HepG2 (cell line): Measurements from ENCODE around the gene TESK1. TPM values are rescaled to one million over a fixed set of nuclear protein-coding genes. Genes with fewer than 3 reads are reported as not detected.

Source experiments
- ARNT ChIP-seq: fragments of 450-650 bp; IDR thresholded peaks from 2 replicates; pipeline ENCODE4 v1.6.1; 2017
- BHLHE40 ChIP-seq: IDR thresholded peaks from 2 replicates; pipeline ENCODE4 v1.6.1; 2011; ENCODE audit warnings: low read length, improper control_type of control experiment
- CBX5 ChIP-seq: sonication (generic); formaldehyde crosslinking; IDR thresholded peaks from 2 replicates; pipeline ENCODE4 v1.4.0; 2020; ENCODE audit warnings: missing genetic modification reagents, borderline replicate concordance
- ESRRA ChIP-seq: sonication (generic); formaldehyde crosslinking; IDR thresholded peaks from 2 replicates; pipeline ENCODE4 v1.5.1; 2020; ENCODE audit warnings: mild to moderate bottlenecking, low read depth, missing genetic modification reagents
- FOXA3 ChIP-seq: IDR thresholded peaks from 2 replicates; pipeline ENCODE4 v1.6.1; 2016; ENCODE audit warnings: missing genetic modification reagents, missing compliant biosample characterization
- HDAC6 ChIP-seq: fragments of 200-600 bp; sonication (generic); IDR thresholded peaks from 2 replicates; pipeline ENCODE4 v1.7.0; 2017; ENCODE audit warnings: mild to moderate bottlenecking, antibody characterized with exemption, low read length, low read depth
- HIVEP1 ChIP-seq: sonication (generic); formaldehyde crosslinking; IDR thresholded peaks from 2 replicates; pipeline ENCODE4 v1.4.0; 2020; ENCODE audit warnings: mild to moderate bottlenecking, missing genetic modification reagents
- MIER2 ChIP-seq: IDR thresholded peaks from 2 replicates; pipeline ENCODE4 v1.6.1; 2016; ENCODE audit warnings: missing biosample characterization, missing genetic modification reagents
- MXD4 ChIP-seq: IDR thresholded peaks from 2 replicates; pipeline ENCODE4 v1.6.1; 2016; ENCODE audit warnings: mild to moderate bottlenecking, missing biosample characterization, missing genetic modification reagents
- MXI1 ChIP-seq: IDR thresholded peaks from 3 replicates; pipeline ENCODE4 v1.6.1; 2012; ENCODE audit warnings: low read depth, low read length, inconsistent platforms, borderline replicate concordance
- POLR2AphosphoS5 ChIP-seq: IDR thresholded peaks from 2 replicates; pipeline ENCODE4 v1.6.1; 2012; ENCODE audit warnings: low read depth, low read length
- POLR2G ChIP-seq: fragments of 200-400 bp; formaldehyde crosslinking; IDR thresholded peaks from 2 replicates; pipeline ENCODE4 v1.6.1; 2018; ENCODE audit warnings: mild to moderate bottlenecking, low read depth, low read length, moderate library complexity
- RAD21 ChIP-seq: fragments of 450-650 bp; formaldehyde crosslinking; IDR thresholded peaks from 2 replicates; pipeline ENCODE4 v1.5.0; 2020; ENCODE audit warnings: mild to moderate bottlenecking
- RBFOX2 ChIP-seq: fragments of 200-400 bp; formaldehyde crosslinking; IDR thresholded peaks from 2 replicates; pipeline ENCODE4 v1.6.1; 2017; ENCODE audit warnings: low read depth, mild to moderate bottlenecking, low read length
- SP2 ChIP-seq: sonication (generic); formaldehyde crosslinking; IDR thresholded peaks from 2 replicates; pipeline ENCODE4 v1.5.1; 2020; ENCODE audit warnings: mild to moderate bottlenecking, missing genetic modification reagents
- SP5 ChIP-seq: IDR thresholded peaks from 2 replicates; pipeline ENCODE4 v1.6.1; 2016; ENCODE audit warnings: low read depth, borderline replicate concordance
- SRF ChIP-seq: IDR thresholded peaks from 2 replicates; pipeline ENCODE4 v1.6.1; 2011; ENCODE audit warnings: mild to moderate bottlenecking, low read depth, low read length, moderate library complexity
- THRA ChIP-seq: sonication (generic); formaldehyde crosslinking; IDR thresholded peaks from 2 replicates; pipeline ENCODE4 v1.4.0; 2020; ENCODE audit warnings: missing genetic modification reagents, borderline replicate concordance
- YY1 ChIP-seq: IDR thresholded peaks from 2 replicates; pipeline ENCODE4 v1.6.1; 2011; ENCODE audit warnings: low read length, low read depth, moderate library complexity, mild to moderate bottlenecking; ENCODE audit not compliant: insufficient read depth, insufficient replicate concordance
- ZNF160 ChIP-seq: sonication (generic); formaldehyde crosslinking; IDR thresholded peaks from 2 replicates; pipeline ENCODE4 v1.8.0; 2022; ENCODE audit warnings: mild to moderate bottlenecking, inconsistent platforms, missing genetic modification reagents
- ZNF264 ChIP-seq: sonication (generic); formaldehyde crosslinking; IDR thresholded peaks from 2 replicates; pipeline ENCODE4 v1.4.0; 2020; ENCODE audit warnings: missing genetic modification reagents
- ZNF34 ChIP-seq: sonication (generic); formaldehyde crosslinking; IDR thresholded peaks from 2 replicates; pipeline ENCODE4 v1.4.0; 2020; ENCODE audit warnings: mild to moderate bottlenecking, missing genetic modification reagents, borderline replicate concordance
- ZNF460 ChIP-seq: sonication (generic); formaldehyde crosslinking; IDR thresholded peaks from 2 replicates; pipeline ENCODE4 v1.5.1; 2020; ENCODE audit warnings: missing genetic modification reagents, mild to moderate bottlenecking, borderline replicate concordance
- ZNF543 ChIP-seq: sonication (generic); formaldehyde crosslinking; IDR thresholded peaks from 2 replicates; pipeline ENCODE4 v1.4.0; 2020; ENCODE audit warnings: mild to moderate bottlenecking, missing genetic modification reagents
- ZNF614 ChIP-seq: IDR thresholded peaks from 2 replicates; pipeline ENCODE4 v1.6.1; 2018; ENCODE audit warnings: missing biosample characterization, missing genetic modification reagents, inconsistent platforms, borderline replicate concordance
- ZNF616 ChIP-seq: sonication (generic); formaldehyde crosslinking; IDR thresholded peaks from 2 replicates; pipeline ENCODE4 v1.5.0; 2020; ENCODE audit warnings: low read depth, mild to moderate bottlenecking, missing genetic modification reagents
- ZNF772 ChIP-seq: sonication (generic); formaldehyde crosslinking; IDR thresholded peaks from 2 replicates; pipeline ENCODE4 v1.5.0; 2020; ENCODE audit warnings: mild to moderate bottlenecking, missing genetic modification reagents
- ZNF788 ChIP-seq: sonication (generic); formaldehyde crosslinking; IDR thresholded peaks from 2 replicates; pipeline ENCODE4 v1.5.0; 2020; ENCODE audit warnings: mild to moderate bottlenecking, missing genetic modification reagents, borderline replicate concordance
- ZNF816 ChIP-seq: sonication (generic); formaldehyde crosslinking; IDR thresholded peaks from 2 replicates; pipeline ENCODE4 v1.8.0; 2022; ENCODE audit warnings: missing genetic modification reagents, mild to moderate bottlenecking, borderline replicate concordance
- polyA plus RNA-seq, 8 experiments: library from polyadenylated mRNA; depleted of rRNA in 3 of 8; stranded (reverse) in 7 of 8; unstranded in 1 of 8; fragments of >200 nt; fragmentation: Illumina TruSeq in 4 of 8; extraction: Trizol in 4 of 8; gene quantifications; 2 replicates each; pipeline versions ENCODE4 v1.2.1 to v1.2.3, GENCODE V29; 2011 to 2016; ENCODE audit warnings: low read depth in 4 of 8, missing spikeins in 1 of 8, mixed read lengths in 1 of 8; ENCODE audit not compliant: insufficient read depth in 1 of 8
- total RNA-seq, 5 experiments: library from RNA; depleted of rRNA; stranded (reverse); fragments of >200 nt; fragmentation: Illumina TruSeq; extraction: Trizol; gene quantifications; 2 replicates each; pipeline ENCODE4 v1.2.3, GENCODE V29; 2016; ENCODE audit warnings: low read depth in 1 of 5
- TF ChIP-seq, protein P1 (sequence below): sonication (generic); formaldehyde crosslinking; IDR thresholded peaks from 2 replicates; pipeline ENCODE4 v1.8.1; 2023; ENCODE audit warnings: mild to moderate bottlenecking, missing genetic modification reagents

TESK1 gene
- total and polyA plus RNA-seq, 2 of the 13 experiments (the other 11 are each of a cell fraction or from before 2014, with no cell fraction given): 7.3 to 13.6 TPM

DNA sequence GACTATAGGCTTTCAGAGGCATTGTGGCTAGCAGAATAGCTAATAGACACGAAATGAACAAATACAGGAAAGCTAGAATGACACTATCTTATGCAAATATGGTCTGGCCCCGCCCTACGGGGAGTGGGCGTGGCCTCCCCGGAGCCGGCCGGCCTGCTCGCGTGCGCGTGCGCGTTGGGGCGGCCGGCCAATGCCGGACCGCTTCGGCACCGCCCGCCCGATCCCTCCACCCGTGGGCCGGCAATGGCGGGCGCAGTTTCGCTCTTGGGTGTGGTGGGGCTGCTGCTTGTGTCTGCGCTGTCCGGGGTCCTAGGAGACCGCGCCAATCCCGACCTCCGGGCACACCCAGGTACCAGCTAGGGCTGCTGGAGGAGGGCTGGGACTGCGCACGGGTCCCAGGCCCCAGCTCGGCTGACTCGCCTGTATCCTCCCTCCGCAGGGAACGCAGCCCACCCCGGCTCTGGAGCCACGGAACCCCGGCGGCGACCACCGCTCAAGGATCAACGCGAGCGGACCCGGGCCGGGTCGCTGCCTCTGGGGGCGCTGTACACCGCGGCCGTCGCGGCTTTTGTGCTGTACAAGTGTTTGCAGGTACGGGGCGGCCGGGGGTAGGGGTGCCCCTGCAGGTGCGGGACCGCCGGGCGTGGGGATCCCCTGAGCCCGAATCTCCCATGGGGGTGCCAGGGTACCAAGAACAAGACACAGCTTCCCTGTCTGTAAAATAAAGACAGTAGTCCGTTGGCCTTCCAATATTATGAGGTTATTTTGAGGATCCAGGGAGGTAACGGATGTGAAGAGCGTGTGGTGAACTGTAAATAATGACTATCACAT, 53.3 kb downstream of the TESK1 start, which contains the start of gene CCDC107 (continued):
- 0 out of 2 replicates have a peak, but pooled peaks have one; percentile 85 for TF ChIP-seq ZNF816 (CRISPR knock-in tag)
- TF ChIP-seq, protein P1, sequence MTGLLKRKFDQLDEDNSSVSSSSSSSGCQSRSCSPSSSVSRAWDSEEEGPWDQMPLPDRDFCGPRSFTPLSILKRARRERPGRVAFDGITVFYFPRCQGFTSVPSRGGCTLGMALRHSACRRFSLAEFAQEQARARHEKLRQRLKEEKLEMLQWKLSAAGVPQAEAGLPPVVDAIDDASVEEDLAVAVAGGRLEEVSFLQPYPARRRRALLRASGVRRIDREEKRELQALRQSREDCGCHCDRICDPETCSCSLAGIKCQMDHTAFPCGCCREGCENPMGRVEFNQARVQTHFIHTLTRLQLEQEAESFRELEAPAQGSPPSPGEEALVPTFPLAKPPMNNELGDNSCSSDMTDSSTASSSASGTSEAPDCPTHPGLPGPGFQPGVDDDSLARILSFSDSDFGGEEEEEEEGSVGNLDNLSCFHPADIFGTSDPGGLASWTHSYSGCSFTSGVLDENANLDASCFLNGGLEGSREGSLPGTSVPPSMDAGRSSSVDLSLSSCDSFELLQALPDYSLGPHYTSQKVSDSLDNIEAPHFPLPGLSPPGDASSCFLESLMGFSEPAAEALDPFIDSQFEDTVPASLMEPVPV: no peak
- TF ChIP-seq ZNF264 (CRISPR knock-in tag): 0 out of 2 replicates have a peak, but pooled peaks have one; percentile 35
- peak; percentile 68 for TF ChIP-seq ZNF543
- no peak for TF ChIP-seq ZNF614 (CRISPR knock-in tag)
- peak; percentile 97 for TF ChIP-seq RBFOX2
- no peak; the same call in 1 of the 2 replicates for TF ChIP-seq SP2 (CRISPR knock-in tag)
- TF ChIP-seq MXI1: peak; percentile 22; the same call in 2 of the 3 replicates
- 0 out of 2 replicates have a peak, but pooled peaks have one; percentile 23 for TF ChIP-seq ZNF772 (CRISPR knock-in tag)
- TF ChIP-seq SRF: no peak
- TF ChIP-seq BHLHE40: no peak; the same call in 1 of the 2 replicates
- TF ChIP-seq ZNF616 (CRISPR knock-in tag): no peak
- no peak for TF ChIP-seq ZNF160 (CRISPR knock-in tag)
- TF ChIP-seq MIER2: 0 out of 2 replicates have a peak, but pooled peaks have one; percentile 29
- TF ChIP-seq FOXA3: no peak
- peak; percentile 65; the same call in 1 of the 2 replicates for TF ChIP-seq ZNF788 (CRISPR knock-in tag)
- TF ChIP-seq POLR2G: peak; percentile 93
- 0 out of 2 replicates have a peak, but pooled peaks have one; percentile 28 for TF ChIP-seq MXD4 (CRISPR knock-in tag)
- peak; percentile 52; the same call in 1 of the 2 replicates for TF ChIP-seq CBX5
- TF ChIP-seq HIVEP1 (CRISPR knock-in tag): peak; percentile 88
- TF ChIP-seq YY1: peak; percentile 92
- TF ChIP-seq ARNT: no peak
- TF ChIP-seq SP5 (CRISPR knock-in tag): no peak
- TF ChIP-seq POLR2AphosphoS5: peak; percentile 73
- peak; percentile 24; the same call in 1 of the 2 replicates for TF ChIP-seq THRA (CRISPR knock-in tag)
- TF ChIP-seq RAD21 (CRISPR knock-in tag): peak; percentile 86
- TF ChIP-seq ESRRA: peak; percentile 41; the same call in 1 of the 2 replicates
- no peak for TF ChIP-seq HDAC6
- TF ChIP-seq ZNF460 (CRISPR knock-in tag): no peak
- no peak for TF ChIP-seq ZNF34 (CRISPR knock-in tag)
